Stimulated activated CD8-positive, alpha-beta memory T cell treated with anti-CD3 and anti-CD28 coated beads, Interleukin-7, amount 100 ng/mL, for 4 hours (primary cell): ENCODE measurements around the gene KCNJ16.

Experiments used
- DNase-seq, 2 donors: peaks; one replicate each; pipeline ENCODE4 v3.0.0-alpha.2; 2020; ENCODE audit warnings: low read depth in 2 of 2

Gene KCNJ16

GRCh38 chr17:70169709-70170597, 94.9 kb downstream of the KCNJ16 start:
- no peak for DNase-seq

- DNase-seq: no peak
Observed at GRCh38 chr17:70171159-70171558, 96.1 kb downstream of the KCNJ16 start.

- no peak for DNase-seq
Observed at GRCh38 chr17:70172449-70172848, 97.4 kb downstream of the KCNJ16 start.

GRCh38 chr17:70172923-70173322, 97.9 kb downstream of the KCNJ16 start:
- DNase-seq: no peak

GRCh38 chr17:70173681-70174080, 98.7 kb downstream of the KCNJ16 start:
- DNase-seq: no peak

GRCh38 chr17:70181376-70181775, 106.4 kb downstream of the KCNJ16 start:
- no peak for DNase-seq

GRCh38 chr17:70181866-70182265, 106.8 kb downstream of the KCNJ16 start:
- no peak for DNase-seq

GRCh38 chr17:70183508-70183907, 108.5 kb downstream of the KCNJ16 start:
- no peak for DNase-seq

GRCh38 chr17:70184207-70184606, 109.2 kb downstream of the KCNJ16 start:
- no peak for DNase-seq

GRCh38 chr17:70184770-70185169, 109.7 kb downstream of the KCNJ16 start:
- no peak for DNase-seq
